ENCODE results near the gene LMF1.

LMF1 gene

GRCh38 chr16:970766-971581 lies at the start of gene LMF1:
LMF1 (minus strand) TSS chr16:970984; CDS start chr16:970980, 4 bp downstream.
- FAIRE-seq, result peak; percentile 75

GRCh38 chr16:1020091-1020399 lies 49.3 kb upstream of the LMF1 start:
- no peak for FAIRE-seq
- DNase-seq (ENCODE audit: insufficient read length, low spot score), result no peak

More at GRCh38 chr16:970766-971581, at the start of gene LMF1:
- DNase-seq (ENCODE audit: insufficient read length, low spot score), result peak; percentile 100

- FAIRE-seq (no peak), DNase-seq (ENCODE audit: insufficient read length, low spot score) (no peak)
Observed at GRCh38 chr16:1019231-1020090, 48.7 kb upstream of the LMF1 start.

DNA sequence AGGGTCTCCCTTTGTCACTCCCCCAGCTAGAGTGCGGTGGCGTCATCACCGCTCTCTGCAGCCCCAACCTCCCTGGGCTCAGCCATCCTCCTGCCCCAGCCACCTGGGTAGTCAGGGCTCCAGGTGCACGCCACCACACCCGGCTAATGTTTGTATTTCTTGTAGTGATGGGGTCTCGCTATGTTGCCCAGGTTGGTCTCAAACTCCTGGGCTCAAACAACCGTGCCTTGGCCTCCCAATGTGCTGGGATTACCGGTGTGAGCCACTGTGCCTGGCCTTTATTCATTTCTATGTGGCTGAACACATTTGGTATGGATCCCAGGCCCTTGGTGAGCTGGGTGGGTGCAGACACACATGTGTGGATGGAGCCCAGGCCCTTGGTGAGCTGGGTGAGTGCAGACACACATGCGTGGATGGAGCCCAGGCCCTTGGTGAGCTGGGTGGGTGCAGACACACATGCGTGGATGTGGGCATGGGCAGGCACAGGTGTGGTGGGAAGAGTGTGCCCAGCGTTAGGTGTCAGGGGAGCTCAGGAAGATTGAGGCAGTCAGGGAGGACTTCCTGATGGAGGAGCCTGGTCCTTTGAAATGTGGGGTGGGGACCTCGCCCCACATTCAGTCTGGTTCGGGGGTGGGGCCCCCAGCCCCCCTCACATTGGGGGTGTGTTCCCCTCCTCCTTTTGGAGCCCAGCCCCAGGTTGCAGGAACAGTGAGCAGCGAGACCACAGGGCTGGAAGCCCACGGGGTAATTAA lies 47.8 kb upstream of the LMF1 start:
- DNase-seq (ENCODE audit: insufficient read length, low spot score), result no peak
- FAIRE-seq, result no peak

- DNase-seq (ENCODE audit: insufficient read length, low spot score) (no peak), FAIRE-seq (no peak)
Observed at GRCh38 chr16:1014771-1015495, 44.1 kb upstream of the LMF1 start.

GRCh38 chr16:1014221-1014620 lies 43.4 kb upstream of the LMF1 start:
- FAIRE-seq (no peak), DNase-seq (ENCODE audit: insufficient read length, low spot score) (no peak)

GRCh38 chr16:1013593-1013900 lies 42.8 kb upstream of the LMF1 start:
- FAIRE-seq (no peak), DNase-seq (ENCODE audit: insufficient read length, low spot score) (no peak)

- FAIRE-seq, result no peak
- no peak for DNase-seq (ENCODE audit: insufficient read length, low spot score)
Observed at GRCh38 chr16:1012722-1013592, 42.2 kb upstream of the LMF1 start.

GRCh38 chr16:1012135-1012534 lies 41.4 kb upstream of the LMF1 start:
- no peak for FAIRE-seq
- DNase-seq (ENCODE audit: insufficient read length, low spot score), result no peak

GRCh38 chr16:1011316-1012082 lies 40.7 kb upstream of the LMF1 start:
- DNase-seq (ENCODE audit: insufficient read length, low spot score), result no peak
- no peak for FAIRE-seq

DNA sequence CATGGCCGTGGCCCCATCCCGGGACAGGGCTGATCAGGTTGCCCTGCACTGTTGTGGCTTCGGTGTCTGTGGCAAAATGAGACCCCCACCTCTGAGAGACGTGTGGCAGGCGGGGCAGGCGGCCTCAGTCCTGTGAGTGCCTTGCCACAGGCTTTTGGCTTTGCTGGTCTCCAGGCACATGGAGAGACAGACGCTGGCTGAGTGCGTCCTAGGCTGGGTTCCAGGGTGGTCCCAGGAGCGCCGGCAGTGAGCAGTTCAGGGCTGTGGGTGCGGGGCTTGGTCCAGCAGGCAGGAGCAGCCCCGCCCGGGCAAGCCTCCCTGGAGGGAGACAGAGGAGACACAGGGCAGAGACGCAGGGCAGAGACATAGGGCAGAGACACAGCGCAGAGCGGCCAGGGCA lies 40.0 kb upstream of the LMF1 start:
- no peak for DNase-seq (ENCODE audit: insufficient read length, low spot score)
- FAIRE-seq, result no peak

DNA sequence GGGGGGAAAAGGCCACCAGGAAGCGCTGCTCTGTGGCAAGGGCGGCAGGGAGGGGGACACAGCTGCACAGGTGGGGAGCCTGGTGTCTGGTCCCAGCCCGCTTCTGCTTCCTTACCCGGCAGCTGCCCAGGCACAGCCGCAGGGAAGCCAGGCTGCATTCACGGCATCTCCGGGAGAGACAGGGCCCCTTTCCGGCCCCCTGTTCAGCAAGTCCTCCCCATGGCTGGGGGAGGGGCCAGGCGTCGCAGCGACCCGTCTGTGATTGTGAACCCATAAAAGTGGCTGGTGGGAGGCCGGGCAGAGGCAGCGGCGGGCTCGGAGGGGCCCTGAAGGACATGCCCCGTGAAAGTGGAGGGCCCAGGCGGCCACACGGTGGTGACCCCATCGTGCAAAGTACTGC lies 39.5 kb upstream of the LMF1 start:
- DNase-seq (ENCODE audit: insufficient read length, low spot score) (no peak), FAIRE-seq (no peak)

DNA sequence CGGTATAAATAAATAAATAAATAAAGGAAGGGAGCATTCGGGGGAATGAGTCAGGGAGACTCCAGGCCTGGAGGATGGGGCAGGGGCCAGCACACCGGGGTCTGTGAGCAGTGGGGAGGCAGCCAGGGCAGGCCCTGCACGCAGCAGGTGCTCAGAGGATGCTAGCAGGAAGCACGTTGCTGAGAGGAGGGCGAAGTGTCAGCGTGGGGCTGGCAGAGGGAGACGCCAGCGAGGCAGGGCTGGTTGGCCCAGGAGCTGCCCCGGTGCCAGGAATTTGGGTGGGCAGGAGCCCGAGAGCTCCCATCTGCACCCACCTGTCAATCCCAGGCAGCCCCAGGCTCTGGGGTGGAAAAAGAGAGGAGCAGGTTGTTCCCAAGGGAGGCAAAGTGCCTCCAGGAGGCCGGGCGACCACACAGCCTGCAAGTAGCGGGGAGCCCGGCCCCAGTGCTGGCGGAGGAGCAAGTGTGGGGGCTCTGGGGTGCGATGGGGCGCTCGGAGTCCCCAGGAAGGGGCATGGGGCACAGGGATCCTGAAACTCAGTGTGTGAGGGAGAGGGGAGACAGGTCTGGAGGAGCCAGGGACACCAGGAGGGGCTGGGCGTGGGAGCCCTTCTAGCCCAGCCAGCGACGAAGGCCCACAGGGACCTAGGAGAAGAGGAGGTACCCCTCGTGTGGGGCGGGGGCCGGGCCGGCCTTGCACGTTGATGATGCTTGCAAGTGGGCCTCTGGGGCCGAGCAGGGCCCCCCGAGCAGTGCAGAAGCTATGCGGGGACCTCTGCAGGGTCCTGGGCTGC lies 38.8 kb upstream of the LMF1 start:
- no peak for FAIRE-seq
- DNase-seq (ENCODE audit: insufficient read length, low spot score), result no peak

GRCh38 chr16:1008085-1008484 lies 37.3 kb upstream of the LMF1 start:
- no peak for FAIRE-seq
- no peak for DNase-seq (ENCODE audit: insufficient read length, low spot score)

DNA sequence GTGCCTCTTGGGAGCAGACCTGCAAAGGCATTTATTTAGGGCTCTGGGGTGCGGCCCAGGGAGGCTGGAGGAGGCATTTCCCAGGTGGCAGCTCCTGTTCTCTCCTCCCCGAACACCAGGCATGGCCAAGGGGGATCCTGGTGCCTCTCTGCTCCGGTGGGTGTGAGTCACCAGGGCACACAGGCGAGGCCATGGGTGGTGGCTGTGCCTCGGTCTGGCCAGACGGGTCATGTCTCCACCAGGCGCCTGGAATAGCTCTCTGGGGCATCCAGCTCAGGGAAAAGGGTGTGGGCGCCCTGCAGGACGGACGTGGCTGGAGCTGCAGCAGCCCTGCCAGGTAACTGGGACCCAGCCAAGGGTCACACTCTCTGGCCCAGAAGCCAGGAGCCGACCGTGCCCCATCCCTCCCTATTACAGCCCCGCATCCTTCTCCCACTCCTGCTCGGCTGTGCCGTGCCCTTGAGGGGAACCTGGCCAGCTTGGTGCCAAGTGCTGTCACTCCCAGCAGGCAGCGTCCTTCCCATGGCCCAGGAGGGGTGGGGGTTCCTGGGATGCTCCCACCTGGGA lies 36.6 kb upstream of the LMF1 start:
- DNase-seq (ENCODE audit: insufficient read length, low spot score) (no peak), FAIRE-seq (no peak)

DNA sequence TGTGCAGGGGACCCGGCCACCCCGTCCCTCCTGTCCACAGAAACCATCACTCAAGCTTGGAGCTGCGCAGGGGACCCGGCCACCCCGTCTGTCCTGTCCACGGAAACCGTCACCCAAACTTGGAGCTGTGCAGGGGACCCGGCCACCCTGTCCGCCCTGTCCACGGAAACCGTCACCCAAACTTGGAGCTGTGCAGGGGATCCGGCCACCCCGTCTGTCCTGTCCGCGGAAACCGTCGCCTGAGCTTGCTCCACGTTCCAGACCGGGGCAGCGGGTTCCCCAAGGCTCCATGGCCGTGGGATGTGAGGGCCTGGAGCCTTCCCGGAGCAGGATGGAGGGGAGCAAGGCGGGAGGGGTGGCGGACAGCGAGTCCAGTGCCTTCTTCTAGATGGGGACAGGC lies 36.0 kb upstream of the LMF1 start:
- FAIRE-seq (no peak), DNase-seq (ENCODE audit: insufficient read length, low spot score) (no peak)

DNA sequence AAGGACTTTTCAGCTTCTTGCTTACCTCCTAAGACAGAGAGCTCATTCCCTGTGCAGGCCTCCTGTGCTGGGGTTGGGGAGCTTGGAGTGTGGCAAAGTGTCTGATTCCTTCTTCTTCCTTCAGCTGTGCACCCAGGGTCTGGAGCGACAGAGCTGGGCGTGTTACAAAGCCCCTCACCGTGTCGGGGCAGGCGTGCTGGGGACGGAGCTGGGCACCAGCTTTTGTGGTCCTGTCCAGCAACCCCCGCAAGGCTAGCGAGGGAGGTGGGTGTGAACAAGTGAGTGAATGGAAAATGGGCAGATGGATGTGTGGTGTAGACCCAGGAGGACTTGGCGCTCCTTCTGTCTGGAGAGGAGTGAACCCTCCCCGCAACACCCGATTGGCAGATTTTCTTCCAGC lies 34.5 kb upstream of the LMF1 start:
- no peak for DNase-seq (ENCODE audit: insufficient read length, low spot score)
- FAIRE-seq, result no peak

Measured in GM19239 (cell line).